ENCODE results near the gene HSPH1. TPM values are rescaled to one million over a fixed set of nuclear protein-coding genes. Genes with fewer than 3 reads are reported as not detected.

The HSPH1 gene
- total RNA-seq, 1 experiment from 2014 or later: 315 TPM

- no peak for TF ChIP-seq EZH2 (IDR thresholded peaks at IDR 0.05; ENCODE audit: borderline replicate concordance, low read depth, low read length, poor library complexity, severe bottlenecking)
- Histone ChIP-seq H3K4me1 (ENCODE audit: insufficient read depth, low read length, poor library complexity, severe bottlenecking) (no peaks in the 10 kb centered on the region), H3K9me3 (ENCODE audit: low read depth, low read length, poor library complexity, severe bottlenecking) (no peaks in the 10 kb centered on the region), H3K27me3 (replicated peaks; ENCODE audit: insufficient read depth, low read depth, low read length, poor library complexity) (no peaks in the 10 kb centered on the region), H3K36me3 (ENCODE audit: insufficient read depth, low read length, poor library complexity, severe bottlenecking) (no peaks in the 10 kb centered on the region), H3K27ac (ENCODE audit: low read depth, low read length, poor library complexity, severe bottlenecking) (no peak overlapping the region), H3K4me3 (ENCODE audit: low read depth, low read length, poor library complexity, severe bottlenecking) (no peak overlapping the region)
- ChIA-PET CTCF (no interaction called here), POLR2A (ENCODE audit: low non-redundant PET) (no interaction called here)
- intact Hi-C loops (cut with micrococcal nuclease; ENCODE audit: unreplicated experiment): no loop called here
- BruUV-seq (replicated peaks): no TSS peak
- DNase-seq (ENCODE audit: low spot score): no peak
Measured at GRCh38 chr13:31092646-31093045, 69.1 kb downstream of the HSPH1 start.

- H3K4me1 ChIP-seq (ENCODE audit: insufficient read depth, low read length, poor library complexity, severe bottlenecking): no peaks in the 10 kb centered on the region
- no peaks in the 10 kb centered on the region for H3K36me3 ChIP-seq (ENCODE audit: insufficient read depth, low read length, poor library complexity, severe bottlenecking)
- no peak for TF ChIP-seq CTCF (conservative IDR thresholded peaks at IDR 0.05; ENCODE audit: low read depth, low read length)
- no peak for TF ChIP-seq EZH2 (IDR thresholded peaks at IDR 0.05; ENCODE audit: borderline replicate concordance, low read depth, low read length, poor library complexity, severe bottlenecking)
- DNase-seq (ENCODE audit: low spot score): no peak
- CTCF ChIA-PET: no interaction called here
- POLR2A ChIA-PET (ENCODE audit: low non-redundant PET): no interaction called here
- no peaks in the 10 kb centered on the region for H3K9me3 ChIP-seq (ENCODE audit: low read depth, low read length, poor library complexity, severe bottlenecking)
- H3K4me3 ChIP-seq (ENCODE audit: low read depth, low read length, poor library complexity, severe bottlenecking): no peak overlapping the region
- intact Hi-C loops (cut with micrococcal nuclease; ENCODE audit: unreplicated experiment): no loop called here
- H3K27me3 ChIP-seq (replicated peaks; ENCODE audit: insufficient read depth, low read depth, low read length, poor library complexity): no peaks in the 10 kb centered on the region
- H3K27ac ChIP-seq (ENCODE audit: low read depth, low read length, poor library complexity, severe bottlenecking): no peak overlapping the region
- BruUV-seq (replicated peaks): no TSS peak
Measured at GRCh38 chr13:31090961-31091624, 70.6 kb downstream of the HSPH1 start.

- Histone ChIP-seq H3K4me3 (ENCODE audit: low read depth, low read length, poor library complexity, severe bottlenecking) (no peak overlapping the region), H3K4me1 (ENCODE audit: insufficient read depth, low read length, poor library complexity, severe bottlenecking) (no peaks in the 10 kb centered on the region), H3K27ac (ENCODE audit: low read depth, low read length, poor library complexity, severe bottlenecking) (no peak overlapping the region), H3K27me3 (replicated peaks; ENCODE audit: insufficient read depth, low read depth, low read length, poor library complexity) (peaks cover 7% of the 10 kb centered on the region), H3K36me3 (ENCODE audit: insufficient read depth, low read length, poor library complexity, severe bottlenecking) (no peaks in the 10 kb centered on the region), H3K9me3 (ENCODE audit: low read depth, low read length, poor library complexity, severe bottlenecking) (no peaks in the 10 kb centered on the region)
- intact Hi-C loops (cut with micrococcal nuclease; ENCODE audit: unreplicated experiment): no loop called here
- TF ChIP-seq EZH2 (IDR thresholded peaks at IDR 0.05; ENCODE audit: borderline replicate concordance, low read depth, low read length, poor library complexity, severe bottlenecking): no peak
- TF ChIP-seq CTCF (conservative IDR thresholded peaks at IDR 0.05; ENCODE audit: low read depth, low read length): no peak
- DNase-seq (ENCODE audit: low spot score): no peak
- CTCF ChIA-PET: no interaction called here
- POLR2A ChIA-PET (ENCODE audit: low non-redundant PET): no interaction called here
- no TSS peak for BruUV-seq (replicated peaks)
Measured at GRCh38 chr13:31090096-31090495, 71.6 kb downstream of the HSPH1 start.

- CTCF ChIA-PET: no interaction called here
- BruUV-seq (replicated peaks): no TSS peak
- H3K27ac ChIP-seq (ENCODE audit: low read depth, low read length, poor library complexity, severe bottlenecking): no peak overlapping the region
- H3K36me3 ChIP-seq (ENCODE audit: insufficient read depth, low read length, poor library complexity, severe bottlenecking): no peaks in the 10 kb centered on the region
- POLR2A ChIA-PET (ENCODE audit: low non-redundant PET): no interaction called here
- intact Hi-C loops (cut with micrococcal nuclease; ENCODE audit: unreplicated experiment): no loop called here
- TF ChIP-seq CTCF (conservative IDR thresholded peaks at IDR 0.05; ENCODE audit: low read depth, low read length): no peak
- TF ChIP-seq EZH2 (IDR thresholded peaks at IDR 0.05; ENCODE audit: borderline replicate concordance, low read depth, low read length, poor library complexity, severe bottlenecking): no peak
- H3K9me3 ChIP-seq (ENCODE audit: low read depth, low read length, poor library complexity, severe bottlenecking): no peaks in the 10 kb centered on the region
- no peak for DNase-seq (ENCODE audit: low spot score)
- no peaks in the 10 kb centered on the region for H3K4me1 ChIP-seq (ENCODE audit: insufficient read depth, low read length, poor library complexity, severe bottlenecking)
- no peak overlapping the region for H3K4me3 ChIP-seq (ENCODE audit: low read depth, low read length, poor library complexity, severe bottlenecking)
- peaks cover 9% of the 10 kb centered on the region for H3K27me3 ChIP-seq (replicated peaks; ENCODE audit: insufficient read depth, low read depth, low read length, poor library complexity)
Measured at GRCh38 chr13:31089649-31090048, 72.1 kb downstream of the HSPH1 start.
